GM19463 (cell line): ENCODE measurements around the gene ESR1.
"Not testable (repeated sequence)": the region's sequence is repeated elsewhere in the genome, so short reads cannot be mapped to it uniquely, and the experiment has no call there.

Experiments used
- ATAC-seq: cut with Tn5 transposase; IDR thresholded peaks from one replicate; pipeline ENCODE4 v1.9.1; 2021; ENCODE audit warnings: mild to moderate bottlenecking, moderate library complexity; ENCODE audit not compliant: unreplicated experiment

ESR1 gene

GRCh38 chr6:152049502-152049901 is 242.0 kb downstream of the ESR1 start:
- ATAC-seq: no peak

- ATAC-seq: no peak
These were observed 243.1 kb downstream of the ESR1 start for GRCh38 chr6:152050451-152051195.

DNA sequence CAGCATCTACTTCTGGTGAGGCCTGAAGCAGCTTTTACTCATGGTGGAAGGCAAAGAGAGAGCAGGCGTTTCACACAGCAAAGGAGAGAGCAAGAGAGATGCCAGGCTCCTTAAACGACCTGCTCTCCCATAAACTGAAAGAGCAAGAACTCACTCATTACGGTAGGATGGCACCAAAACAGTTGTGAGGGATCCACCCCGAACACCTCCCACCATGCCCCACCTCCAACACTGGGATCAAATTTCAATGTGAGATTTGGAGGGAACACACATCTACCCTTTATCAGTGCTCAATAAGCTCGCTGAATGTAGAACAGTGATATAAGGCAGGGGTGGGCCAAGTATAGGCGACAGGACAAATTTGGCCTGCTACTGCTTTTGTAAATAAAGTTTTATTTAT is 244.6 kb downstream of the ESR1 start:
- ATAC-seq: no peak

- ATAC-seq: no peak
These were observed 245.8 kb downstream of the ESR1 start for GRCh38 chr6:152053332-152053731.

GRCh38 chr6:152054441-152054840 is 247.0 kb downstream of the ESR1 start:
- no peak for ATAC-seq

DNA sequence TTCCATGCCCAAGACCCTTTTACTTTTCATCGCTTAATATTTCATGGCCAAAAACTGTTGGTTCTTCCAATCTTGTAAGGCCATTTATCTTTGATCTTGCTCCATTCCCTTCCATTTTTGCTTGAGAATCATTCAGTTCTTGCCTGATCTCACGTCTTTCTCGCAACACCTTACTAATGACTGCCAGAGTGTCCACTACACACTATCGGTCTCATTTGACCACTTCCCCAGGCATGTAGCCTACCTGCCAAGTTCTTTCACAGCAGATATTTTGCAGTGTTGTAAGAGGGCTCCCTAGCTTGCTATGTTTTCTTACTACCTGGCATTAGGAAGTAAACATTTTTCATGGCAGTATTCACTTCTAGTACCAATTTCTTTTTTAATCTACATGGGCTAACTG is 248.0 kb downstream of the ESR1 start:
- ATAC-seq: no peak

- no peak for ATAC-seq
These were observed 250.5 kb downstream of the ESR1 start for GRCh38 chr6:152057832-152058498.

DNA sequence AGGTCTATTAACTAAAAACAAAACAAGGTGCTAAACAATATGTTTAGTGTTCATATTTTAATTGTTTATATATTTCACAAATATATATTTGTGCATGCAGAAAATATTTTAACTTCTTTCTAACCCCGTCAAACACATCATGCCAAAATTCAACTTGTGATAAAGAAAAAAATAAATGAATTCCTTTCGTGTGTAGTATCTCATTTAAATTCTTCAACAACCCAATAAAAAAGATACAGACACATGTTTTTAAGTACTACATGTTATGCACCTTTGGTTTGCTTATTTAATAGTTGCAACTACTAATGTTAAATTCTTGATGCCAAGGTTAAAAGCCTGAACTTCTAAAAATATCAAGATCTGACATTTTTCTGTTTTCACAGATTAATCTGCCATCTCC is 252.4 kb downstream of the ESR1 start:
- ATAC-seq: no peak

- no peak for ATAC-seq
These were observed 255.0 kb downstream of the ESR1 start for GRCh38 chr6:152062476-152062875.

DNA sequence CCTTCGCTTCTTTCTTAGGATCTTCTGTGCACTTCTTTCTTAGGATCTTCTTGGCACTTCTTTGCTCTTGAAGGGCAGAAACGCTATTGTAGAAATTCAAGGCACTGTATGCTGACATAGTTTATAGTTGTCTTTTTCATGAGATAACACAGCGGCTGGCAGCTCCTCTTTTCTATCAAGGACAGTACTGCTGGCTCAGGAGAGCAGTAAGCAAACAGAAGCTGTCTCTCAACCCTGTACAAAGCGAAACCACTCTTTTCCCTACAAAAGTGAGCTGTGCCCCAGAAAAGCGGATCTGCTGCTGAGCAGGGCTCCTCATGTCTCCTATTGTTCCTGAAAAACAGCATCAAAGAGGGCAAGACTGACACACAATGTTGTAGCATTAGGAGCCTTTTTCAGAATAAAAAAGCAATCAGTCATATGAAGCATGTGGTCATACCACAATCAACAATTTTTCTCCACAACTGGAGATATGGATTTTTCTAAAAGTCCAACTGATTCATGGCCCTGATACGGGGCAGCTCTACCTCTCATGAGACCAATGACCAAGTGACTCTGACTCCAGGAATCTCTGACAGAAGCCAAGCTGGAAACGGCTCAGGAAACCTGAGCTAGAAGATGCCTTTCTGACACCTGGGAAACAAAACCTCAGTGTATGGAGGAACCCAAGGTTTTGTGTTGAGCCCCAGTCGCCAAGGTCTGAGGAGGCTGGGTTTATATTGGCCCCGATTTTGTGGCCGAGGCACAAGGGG is 255.9 kb downstream of the ESR1 start:
- ATAC-seq: no peak

- ATAC-seq: no peak
These were observed 261.3 kb downstream of the ESR1 start for GRCh38 chr6:152068622-152069261.

DNA sequence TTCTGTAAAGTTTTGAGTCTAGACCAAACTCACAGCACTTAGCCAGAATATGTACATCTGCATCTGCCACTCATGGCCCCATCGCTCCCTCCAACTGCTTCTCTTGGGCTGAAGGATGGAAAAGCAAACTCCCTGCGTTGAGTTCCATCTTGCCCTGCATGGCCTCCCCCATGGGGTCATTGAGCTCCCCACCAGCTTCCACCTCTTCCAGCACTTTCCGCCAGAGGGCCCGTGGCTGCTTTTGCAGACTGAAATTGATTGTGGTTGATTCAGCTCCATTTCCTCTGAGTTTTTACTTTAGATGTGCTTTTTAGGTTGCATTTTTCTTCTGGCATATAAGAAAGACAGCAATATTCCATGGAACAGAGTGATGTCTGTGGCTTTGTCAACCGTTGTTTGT is 263.1 kb downstream of the ESR1 start:
- no peak for ATAC-seq

- no peak for ATAC-seq
These were observed 263.8 kb downstream of the ESR1 start for GRCh38 chr6:152071318-152071717.

DNA sequence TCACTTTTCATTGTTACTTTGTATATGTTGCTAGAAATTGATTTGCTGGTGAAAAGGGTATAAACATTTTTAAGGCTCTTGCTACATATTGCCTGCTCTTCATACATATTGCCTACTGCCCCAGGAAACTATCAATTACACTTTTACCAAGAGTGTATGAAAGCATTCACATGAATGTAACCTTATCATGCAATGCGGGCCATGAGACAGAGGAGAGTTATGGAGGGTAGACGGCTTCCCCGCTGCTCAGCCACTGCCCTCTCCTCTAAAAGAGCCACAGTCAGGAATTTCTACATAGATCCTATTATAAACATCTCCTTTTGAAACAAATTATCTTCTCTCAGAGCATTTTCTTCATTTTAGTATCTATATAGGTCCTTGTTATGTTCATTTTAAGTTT is 264.4 kb downstream of the ESR1 start:
- ATAC-seq: no peak

GRCh38 chr6:152076242-152076641 is 268.8 kb downstream of the ESR1 start:
- ATAC-seq: not testable (repeated sequence)

- no peak for ATAC-seq
These were observed 270.5 kb downstream of the ESR1 start for GRCh38 chr6:152078001-152078400.

- ATAC-seq: no peak
These were observed 271.3 kb downstream of the ESR1 start for GRCh38 chr6:152078804-152079203.

GRCh38 chr6:152085451-152085921 is 278.0 kb downstream of the ESR1 start:
- no peak for ATAC-seq

DNA sequence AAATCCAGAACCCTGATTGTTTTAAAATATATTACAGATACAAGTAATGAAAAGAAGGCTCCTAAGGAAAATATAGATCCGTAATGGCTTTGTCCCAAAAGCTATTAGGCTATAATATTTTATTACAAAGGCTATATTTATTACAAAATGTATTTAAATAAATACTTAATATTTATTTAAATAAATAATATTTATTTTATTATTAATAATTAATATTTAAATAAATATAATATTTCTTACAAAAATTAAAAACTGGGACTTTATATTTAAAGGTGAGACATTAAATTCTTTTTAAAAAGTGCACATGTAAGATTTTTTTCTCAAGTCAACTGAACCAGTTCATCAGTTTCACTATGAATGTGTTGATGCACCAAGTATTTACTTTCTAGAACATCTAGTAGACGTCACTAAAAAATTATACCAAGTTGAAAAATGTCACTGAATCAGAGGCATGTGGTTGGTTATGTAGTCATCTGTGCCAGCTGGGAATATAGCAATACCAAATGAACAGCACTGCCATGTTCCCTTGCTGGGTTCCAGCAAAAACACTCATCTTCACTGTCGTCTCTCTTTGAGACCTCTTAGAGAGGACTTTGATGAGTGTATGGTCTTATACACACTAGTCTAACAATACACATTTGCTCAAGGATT is 278.9 kb downstream of the ESR1 start:
- ATAC-seq: no peak

DNA sequence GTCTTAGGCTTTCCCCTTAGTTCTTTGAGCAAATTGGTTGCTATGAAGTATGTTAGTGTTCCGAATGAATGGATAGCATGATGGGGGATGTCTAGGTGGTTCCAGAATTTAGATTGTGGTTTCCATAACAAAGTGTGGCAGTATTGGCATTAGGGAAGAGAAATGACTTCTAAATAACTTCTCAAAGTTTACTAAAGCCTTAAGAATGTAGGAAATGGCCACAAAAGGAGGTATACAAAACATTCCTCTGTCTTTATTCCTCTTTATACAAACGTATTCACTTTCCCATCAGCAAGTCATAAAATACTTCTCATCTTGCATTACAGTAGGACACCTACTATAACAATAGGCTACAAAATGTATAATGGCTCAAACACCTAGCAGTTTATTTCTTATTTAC is 279.6 kb downstream of the ESR1 start:
- no peak for ATAC-seq

GRCh38 chr6:152087701-152088100 is 280.2 kb downstream of the ESR1 start:
- no peak for ATAC-seq
